HG03521 (cell line): ENCODE measurements around the gene SMIM27.
"Not testable (repeated sequence)": the region's sequence is repeated elsewhere in the genome, so short reads cannot be mapped to it uniquely, and the experiment has no call there.

Source experiments
- ATAC-seq: cut with Tn5 transposase; IDR thresholded peaks from one replicate; pipeline ENCODE4 v1.9.1; 2021; ENCODE audit warnings: mild to moderate bottlenecking, moderate library complexity; ENCODE audit not compliant: unreplicated experiment

SMIM27 gene, protein sequence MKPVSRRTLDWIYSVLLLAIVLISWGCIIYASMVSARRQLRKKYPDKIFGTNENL

DNA sequence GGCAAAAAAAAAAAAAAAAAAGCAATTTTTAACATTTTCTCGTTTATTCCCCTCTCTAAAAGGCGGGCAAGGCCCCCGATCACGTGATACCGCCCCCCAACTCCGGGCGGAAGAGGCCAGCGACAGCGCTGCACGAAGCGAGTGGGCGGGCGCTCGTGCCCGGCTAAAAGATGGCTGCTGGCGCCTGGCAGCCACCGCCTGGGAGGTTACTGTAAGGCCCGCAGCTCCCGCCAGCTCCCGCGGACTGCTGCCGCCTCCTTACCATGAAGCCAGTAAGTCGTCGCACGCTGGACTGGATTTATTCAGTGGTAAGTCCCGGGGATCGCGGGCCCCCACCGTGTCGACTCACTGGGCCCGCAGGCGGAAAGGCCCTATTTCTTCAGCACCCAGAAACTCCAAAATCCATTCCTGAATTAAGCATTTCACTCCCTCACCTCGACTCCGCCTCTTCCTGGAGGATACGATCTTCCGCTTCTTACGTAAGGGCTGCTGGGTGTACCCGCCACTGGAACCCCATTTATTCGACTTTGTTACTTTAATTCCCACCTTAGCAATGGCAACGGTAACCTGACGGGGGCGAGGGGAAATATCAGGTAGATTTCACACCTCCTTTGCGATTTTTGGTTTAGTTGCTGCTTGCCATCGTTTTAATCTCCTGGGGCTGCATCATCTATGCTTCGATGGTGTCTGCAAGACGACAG is at the start of gene SMIM27, which contains the start of gene TOPORS:
TSS of gene SMIM27 (plus strand) at position 156 of the 701 bp plus-strand sequence. CDS start at position 264, 108 bp downstream.
TSS of gene TOPORS (minus strand) at position 415 of the 701 bp plus-strand sequence. CDS start at position 265, 150 bp downstream.
- ATAC-seq: peak; percentile 69

DNA sequence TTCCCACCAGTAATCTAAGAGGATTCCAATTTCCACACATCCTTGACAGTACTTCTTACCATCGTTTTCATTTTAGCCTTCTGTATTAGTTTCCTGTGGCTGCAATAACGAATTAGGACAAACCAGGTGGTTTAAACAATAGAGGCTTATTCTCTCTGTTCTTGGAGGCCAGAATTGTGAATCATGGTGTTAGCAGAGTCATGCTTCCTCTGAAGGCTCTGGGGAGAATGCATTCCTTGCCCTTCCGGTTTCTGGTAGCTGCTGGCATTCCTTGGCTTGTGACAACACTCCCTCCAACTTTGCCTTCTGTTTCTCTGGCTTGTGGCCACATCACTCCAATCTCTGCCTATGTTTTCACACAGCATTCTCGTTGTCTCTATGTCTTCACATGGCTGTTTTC is 49.7 kb upstream of the SMIM27 start:
- no peak for ATAC-seq

DNA sequence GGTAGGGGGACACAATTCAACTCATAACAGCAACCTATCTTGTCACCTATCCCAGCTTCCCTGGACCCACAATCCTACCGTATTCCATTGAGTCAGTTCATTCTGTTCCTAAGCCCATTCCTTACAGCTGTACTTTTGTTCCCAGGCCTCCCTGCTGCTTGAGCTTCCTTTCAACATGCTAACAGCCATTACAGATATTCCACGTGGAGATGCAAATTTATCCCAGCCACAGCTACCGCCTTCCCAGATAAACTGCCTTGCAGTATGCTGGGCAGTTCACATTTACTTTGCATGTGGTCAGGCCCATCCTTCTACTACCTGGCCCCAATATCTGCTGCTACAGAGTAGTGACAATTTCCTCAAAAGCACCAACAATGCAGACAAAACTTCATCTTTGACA is 49.1 kb upstream of the SMIM27 start:
- ATAC-seq: no peak

DNA sequence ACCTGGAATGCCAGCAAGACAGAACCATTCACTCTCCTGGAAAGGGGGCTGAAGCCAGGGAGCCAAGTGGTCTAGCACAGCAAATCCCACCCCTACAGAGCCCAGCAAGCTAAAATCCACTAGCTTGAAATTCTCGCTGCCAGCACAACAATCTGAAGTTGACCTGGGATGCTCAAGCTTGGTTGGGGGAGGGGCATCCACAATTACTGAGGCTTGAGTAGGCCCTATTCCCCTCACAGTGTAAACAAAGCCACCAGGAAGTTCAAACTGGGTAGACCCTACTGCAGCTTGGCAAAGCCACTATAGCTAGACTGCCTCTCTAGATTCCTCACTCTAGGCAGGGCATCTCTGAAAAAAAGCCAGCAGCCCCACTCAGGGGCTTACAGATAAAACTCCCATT is 43.4 kb upstream of the SMIM27 start:
- ATAC-seq: no peak

DNA sequence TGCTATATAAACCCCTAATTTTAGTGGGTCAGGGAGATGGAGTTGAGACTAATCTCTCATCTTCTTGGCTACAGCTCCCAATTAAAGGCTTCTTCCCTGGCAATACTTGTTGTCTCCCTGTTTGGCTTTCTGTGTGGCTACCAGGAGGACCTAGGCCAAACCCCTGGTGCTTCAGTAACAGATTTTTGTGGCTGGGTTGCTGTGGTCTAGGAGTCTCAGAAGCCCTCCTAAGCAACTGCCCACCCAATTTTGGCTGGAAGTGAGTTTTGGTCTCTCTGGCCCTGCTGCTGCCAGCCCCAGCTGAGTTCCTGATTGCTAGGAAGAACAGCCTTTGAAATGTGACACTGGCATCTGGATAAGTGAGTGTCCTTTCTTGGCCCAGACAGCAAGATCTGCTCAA is 35.9 kb upstream of the SMIM27 start:
- ATAC-seq: no peak

DNA sequence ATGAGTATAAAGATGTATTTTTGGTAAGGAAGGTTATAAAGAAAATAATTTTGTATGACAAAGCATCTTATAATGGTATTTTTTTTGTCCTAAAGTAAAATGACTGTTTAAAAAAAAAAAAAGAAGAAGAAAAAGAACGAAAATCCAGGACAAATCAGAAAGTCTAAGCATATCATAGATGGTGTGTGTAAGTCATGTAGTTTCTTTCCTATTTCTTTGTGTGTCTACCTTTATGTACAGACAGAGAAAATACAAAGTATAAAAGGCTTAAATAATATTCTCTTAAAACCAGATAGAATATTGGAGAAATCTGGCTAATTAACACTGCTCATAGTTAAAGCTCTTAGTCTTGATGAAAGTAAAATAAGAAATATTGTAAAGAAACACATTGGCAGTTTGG is 33.9 kb upstream of the SMIM27 start:
- ATAC-seq: no peak

DNA sequence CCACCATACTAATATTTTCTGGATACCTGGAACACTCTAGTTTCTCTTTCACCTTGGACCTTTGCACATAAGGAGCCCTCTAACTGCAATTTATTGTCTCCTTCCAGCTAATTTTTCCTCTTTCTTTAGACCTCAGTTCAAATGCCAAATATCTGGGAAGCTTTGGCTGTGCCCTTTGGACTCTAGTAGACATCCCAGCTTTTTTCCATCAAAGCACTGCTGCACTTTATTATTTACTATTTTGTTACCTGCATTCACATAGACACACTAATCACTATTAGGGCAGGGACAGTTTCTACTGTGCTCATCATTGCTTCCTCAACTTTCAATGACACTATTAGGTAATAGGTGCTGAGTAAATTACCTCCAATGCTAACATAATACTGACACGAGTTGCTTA is 28.2 kb upstream of the SMIM27 start:
- no peak for ATAC-seq

DNA sequence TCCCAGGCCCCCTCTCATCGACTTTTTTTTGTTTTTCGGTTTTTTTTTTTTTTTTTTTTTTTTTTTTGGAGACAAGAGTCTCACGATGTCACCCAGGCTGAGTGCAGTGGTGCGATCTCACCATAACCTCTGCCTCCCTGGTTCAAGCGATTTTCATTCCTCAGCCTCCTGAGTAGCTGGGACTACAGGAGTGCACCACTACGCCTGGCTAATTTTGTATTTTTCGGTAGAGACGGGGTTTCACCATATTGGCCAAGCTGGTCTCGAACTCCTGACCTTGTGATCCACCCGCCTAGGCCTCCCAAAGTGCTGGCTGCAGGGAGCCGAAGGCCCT is 27.6 kb upstream of the SMIM27 start:
- ATAC-seq: not testable (repeated sequence)

DNA sequence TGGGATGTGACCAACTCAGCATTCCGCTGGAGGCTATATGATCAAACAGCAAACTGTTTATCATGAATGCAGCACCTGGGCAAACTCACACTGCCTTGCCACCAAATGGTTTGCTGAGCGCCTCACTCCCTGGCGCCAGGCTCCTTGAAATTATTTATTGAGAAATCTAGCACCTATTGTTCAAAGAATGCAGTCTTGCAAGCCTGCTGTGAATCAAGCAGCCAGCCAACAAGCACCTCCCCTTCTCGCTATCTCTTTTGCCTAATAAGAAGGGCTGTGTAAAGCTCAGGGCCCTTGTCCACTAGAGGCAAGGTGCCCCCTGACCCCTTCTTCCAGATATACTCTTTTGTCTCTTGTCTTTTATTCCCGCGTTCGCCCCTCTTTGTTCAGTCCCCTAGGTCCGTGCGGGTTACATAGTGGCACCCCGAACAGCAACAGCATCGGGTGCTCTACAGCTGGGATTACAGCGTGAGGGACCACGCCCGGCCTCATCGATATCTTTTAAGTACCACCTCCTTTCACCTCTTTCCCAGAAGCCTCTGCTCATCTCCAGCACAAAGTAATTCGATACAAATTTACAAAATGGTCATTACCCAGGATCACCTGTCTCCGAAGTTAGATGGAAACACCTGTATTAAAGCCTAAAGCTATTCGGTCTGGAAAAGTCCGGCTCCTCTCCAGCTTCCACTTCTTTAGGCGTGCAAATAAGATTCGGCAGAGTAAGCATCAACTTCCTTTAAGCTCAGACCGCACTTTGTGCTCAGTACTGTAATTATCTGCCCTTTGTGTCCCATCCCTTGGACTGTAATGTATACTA is 27.0 kb upstream of the SMIM27 start:
- ATAC-seq: peak; percentile 16

DNA sequence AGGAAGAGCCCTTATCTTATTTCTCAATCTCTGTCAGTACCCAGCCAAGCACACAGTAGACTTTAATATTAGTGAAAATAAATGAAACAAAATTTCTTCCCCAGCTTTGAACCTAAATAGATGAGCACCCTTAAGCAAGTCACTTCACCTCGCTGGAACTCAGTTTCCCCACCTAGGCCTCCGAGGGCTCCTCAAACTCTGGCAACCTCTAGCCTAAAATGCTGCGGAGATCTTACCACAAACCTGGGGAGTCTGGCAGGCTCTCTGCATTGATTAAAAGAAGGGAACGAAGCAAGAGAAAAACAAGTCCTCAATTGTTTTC is 26.5 kb upstream of the SMIM27 start:
- peak; percentile 10 for ATAC-seq

DNA sequence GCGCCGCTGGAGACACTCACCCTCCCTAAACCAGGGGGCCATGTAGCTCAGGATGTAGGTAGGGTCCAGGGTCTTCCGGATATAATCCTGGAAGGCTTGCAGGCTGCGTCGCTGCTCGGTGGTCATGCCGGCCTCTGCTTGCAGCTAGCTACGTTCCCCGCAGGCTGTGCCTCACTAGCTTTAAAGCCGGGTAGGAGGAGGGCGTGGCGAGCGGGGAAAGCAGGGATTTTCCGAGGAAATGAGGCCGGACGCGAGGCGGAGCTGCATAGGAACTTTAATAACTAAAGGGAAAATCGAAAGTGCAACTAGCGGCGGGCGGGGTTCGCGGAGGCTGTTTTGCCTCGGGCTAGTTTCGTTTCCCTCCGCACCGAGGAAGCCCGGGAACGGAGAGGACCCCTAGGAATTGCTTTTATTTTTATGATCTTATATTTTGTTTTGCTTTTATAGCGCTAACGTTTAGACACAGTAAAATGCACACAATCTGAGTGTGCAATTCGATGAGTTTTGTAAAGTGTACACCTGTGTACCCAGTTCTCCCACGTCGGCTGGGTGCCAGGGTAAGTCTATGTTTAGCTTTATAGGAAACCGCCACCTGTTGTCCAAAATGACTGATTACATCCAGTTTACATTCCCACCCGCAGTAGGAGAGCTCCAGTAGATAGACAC is 26.0 kb upstream of the SMIM27 start, which contains the start of gene RIGI:
TSS of gene RIGI (minus strand) at position 156 of the 666 bp plus-strand sequence. CDS start at position 126, 30 bp downstream.
- peak; percentile 45 for ATAC-seq

DNA sequence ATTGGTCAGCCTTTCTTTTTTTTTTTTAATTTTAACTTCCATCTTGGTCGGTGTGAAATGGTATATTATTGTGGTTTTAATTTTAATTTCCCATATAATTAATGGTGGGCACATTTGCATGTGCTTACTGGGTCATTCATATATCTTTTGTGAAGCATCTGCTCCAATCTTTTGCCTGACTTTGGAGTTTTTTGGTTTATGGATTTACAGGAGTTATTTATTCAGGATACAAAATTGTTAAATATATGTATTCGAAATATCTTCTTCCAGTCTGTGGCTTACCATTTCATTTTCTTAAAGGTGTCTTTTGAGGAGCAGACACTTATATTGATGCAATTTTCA is 25.4 kb upstream of the SMIM27 start:
- no peak for ATAC-seq

DNA sequence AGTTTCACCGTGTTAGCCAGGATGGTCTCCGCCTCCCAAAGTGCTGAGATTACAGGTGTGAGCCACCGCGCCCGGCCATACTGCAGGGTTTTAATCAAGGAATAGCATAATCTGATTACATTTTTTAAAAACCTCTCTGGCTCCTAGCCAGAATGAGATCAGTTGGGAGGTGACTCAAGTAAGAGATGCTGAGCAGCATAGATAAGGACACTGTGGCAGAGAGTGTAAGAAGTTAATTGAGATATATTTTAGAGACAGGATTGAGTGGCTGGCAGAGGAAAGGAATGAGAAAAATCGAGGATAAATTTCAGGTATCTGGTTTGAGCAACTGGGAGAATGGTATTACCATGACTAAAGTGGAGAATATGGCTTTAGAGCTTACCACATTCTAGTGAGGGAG is 18.8 kb upstream of the SMIM27 start:
- ATAC-seq: no peak

DNA sequence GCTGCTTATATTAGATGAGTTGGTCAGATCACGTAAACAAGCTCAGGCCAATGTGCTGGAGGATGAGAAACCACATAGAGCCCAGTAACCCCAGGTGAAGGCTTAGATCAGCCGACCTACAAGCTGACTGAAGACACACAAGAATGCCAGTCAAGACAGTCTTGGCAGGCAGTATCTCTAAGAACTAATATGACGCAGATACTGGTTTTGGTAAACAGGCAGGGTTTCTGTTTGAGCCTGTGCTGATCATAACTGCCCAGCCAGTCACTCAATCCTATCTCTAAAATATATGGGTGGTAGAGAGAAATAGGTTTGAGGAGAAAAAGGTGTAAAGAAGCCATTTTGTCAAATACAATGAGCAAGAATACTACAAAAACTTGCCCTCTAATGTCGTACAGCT is 18.3 kb upstream of the SMIM27 start:
- ATAC-seq: no peak

DNA sequence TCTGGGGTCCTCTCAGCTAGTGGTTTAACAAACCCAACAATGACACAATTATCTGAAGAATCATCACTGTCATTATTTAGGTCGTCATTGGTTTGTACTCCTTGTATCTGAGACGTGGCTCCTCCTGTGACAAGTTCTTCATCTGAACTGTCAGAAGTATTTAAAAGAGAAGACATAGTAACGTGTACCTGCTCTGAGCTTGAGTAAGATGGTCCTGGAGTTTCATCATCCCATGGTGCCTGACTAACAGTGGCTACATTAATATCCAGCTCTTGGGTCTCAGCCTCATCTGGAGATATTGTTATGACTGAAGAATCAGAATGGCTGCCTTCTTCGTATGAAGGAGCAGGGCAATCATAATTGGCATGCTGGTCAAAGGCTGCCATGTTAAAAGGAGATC is 9.1 kb upstream of the SMIM27 start:
- ATAC-seq: no peak

DNA sequence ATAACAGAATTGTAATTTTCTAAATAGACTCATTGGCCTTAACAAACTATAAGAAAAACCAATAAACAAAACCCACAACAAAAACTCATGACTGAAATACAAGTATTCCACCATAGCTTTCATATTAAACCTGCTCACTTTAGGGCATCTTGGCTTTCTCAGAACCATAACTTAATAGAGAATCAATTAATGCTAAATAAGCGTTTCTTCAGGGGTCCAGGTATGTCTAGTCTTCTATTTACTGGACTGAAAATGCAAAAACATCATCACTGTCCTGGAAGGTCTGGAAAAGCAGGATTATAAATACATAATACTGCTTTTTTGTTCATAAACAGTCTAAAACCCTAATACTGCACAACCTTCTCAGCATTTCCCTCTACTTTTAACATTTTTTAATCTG is 6.2 kb upstream of the SMIM27 start:
- no peak for ATAC-seq

DNA sequence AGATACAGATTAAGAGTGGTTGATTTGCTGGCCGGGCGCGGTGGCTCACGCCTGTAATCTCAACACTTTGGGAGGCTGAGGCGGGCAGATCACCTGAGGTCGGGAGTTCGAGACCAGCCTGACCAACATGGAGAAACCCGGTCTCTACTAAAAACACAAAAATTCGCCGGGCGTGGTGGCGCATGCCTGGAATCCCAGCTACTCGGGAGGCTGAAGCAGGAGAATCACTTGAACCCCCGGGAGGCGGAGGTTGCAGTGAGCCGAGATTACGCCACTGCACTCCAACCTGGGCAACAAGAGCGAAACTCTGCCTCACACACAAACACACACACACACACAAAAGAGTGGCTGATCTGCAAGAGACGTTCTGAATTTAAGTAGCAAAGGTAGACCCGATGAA is 3.9 kb upstream of the SMIM27 start:
- not testable (repeated sequence) for ATAC-seq

DNA sequence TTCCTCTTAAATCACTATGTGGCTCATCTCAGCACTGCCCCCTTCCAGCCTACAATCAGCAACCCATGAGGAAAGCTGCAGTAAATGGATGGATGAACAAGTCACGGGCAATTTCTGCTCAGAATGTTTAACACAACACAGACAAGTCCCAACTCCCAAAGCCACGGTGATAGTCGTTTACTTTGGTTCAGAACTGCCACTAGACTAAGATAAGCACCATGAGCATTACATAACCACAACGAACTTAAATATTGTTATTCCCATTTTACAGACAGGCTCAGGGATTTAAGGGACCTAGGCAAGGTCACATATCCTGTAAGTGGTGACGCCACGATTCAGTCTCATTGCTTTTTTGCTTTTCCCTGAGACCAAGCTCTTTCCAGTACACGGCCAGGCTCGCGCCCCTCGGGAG is 2.0 kb upstream of the SMIM27 start:
- ATAC-seq: no peak

DNA sequence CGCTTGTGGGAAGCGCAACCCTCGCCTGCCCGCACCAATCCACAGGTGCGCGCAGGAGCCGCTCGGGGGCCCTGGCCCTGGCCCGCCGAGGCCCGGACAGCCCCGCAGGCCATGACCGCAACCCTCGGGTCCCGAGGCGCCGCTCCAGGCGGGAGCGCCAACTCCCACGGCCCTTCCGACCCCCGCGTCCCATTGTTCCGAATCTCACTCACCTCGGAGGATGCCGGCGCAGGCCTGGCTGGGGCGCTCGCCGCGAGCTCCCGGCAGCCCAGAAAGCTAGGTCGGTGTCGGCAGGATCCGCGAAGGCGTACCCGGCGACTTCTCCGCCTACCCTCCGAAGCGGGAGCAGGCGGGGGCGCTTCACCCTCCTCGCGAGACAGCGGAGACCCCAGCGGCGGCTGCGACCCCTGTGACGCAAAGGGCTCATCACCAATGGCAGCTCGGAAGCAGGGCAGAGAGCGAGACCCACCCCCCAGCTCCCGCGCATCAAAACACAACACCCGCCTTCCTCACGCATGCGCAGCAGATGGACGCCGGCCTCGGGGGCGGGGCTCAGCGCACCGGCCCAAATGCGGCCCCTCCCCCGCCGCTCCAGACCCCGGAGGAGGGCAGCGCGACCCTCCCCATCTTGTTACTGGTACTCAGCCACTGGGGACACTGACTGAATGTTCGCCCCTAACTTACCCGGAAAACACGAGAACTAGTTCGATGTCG is 1.4 kb upstream of the SMIM27 start:
- peak; percentile 70 for ATAC-seq

DNA sequence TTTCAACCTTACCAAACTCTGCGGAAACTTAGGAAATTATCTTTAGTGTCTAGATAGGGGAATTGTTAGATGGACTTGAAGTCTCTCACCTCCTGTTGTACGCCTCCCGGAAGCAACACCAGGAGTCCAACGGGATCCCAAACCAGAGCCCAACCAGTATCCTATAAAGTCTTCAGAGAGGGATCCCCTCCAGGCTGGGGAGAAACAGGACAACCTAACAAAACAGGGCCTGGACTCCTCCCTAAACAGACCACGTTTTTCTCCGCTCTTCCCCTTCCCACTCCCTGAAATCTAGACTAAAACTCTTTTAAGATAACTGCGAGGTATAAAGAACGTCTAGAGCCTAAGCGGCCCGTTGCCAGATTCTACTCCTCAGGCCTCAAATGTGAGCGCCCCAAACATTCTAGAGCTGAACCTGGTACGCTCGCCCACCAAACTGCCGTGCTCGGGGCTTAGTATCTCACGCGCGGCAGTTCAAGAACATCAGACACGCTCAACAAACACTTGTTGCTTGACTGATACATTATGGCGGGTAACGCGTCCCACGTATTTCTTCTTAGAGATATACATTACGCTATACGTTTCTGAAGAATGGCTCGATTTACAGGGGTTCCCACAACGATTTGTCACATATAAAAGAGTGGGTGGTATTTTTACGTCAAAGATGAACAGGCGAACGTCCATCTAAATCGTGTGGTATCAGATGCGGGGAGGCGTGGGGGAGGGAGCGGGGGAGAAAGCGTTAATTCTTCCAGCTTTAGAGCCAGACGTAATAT is 663 bp upstream of the SMIM27 start:
- no peak for ATAC-seq
